Nephron progenitor cell (in vitro differentiated cells): ENCODE results near the gene DENND2C.

Experiments used
- DNase-seq: peaks from one replicate; pipeline ENCODE4 v3.0.0; 2021
- H3K27ac Mint-ChIP-seq: 2 replicates; pipeline ENCODE4 v1.8.0; 2021; ENCODE audit warnings: mild to moderate bottlenecking, moderate library complexity, mixed read lengths
- H3K27me3 Mint-ChIP-seq: 2 replicates; pipeline ENCODE4 v1.8.0; 2021; ENCODE audit warnings: mild to moderate bottlenecking, low read depth, mixed read lengths; ENCODE audit not compliant: poor library complexity
- H3K36me3 Mint-ChIP-seq: 2 replicates; pipeline ENCODE4 v1.8.0; 2021; ENCODE audit warnings: low read depth, mixed read lengths
- H3K4me1 Mint-ChIP-seq: 2 replicates; pipeline ENCODE4 v1.8.0; 2021; ENCODE audit warnings: mixed read lengths
- H3K4me3 Mint-ChIP-seq: 2 replicates; pipeline ENCODE4 v1.8.0; 2021; ENCODE audit warnings: mild to moderate bottlenecking, moderate library complexity, mixed read lengths
- H3K9me3 Mint-ChIP-seq: 2 replicates; pipeline ENCODE4 v1.8.0; 2021; ENCODE audit warnings: mild to moderate bottlenecking, moderate library complexity, mixed read lengths
- TF ChIP-seq, protein P1 (sequence below): fragments of 200-600 bp; sonication (generic); IDR thresholded peaks from 2 replicates; pipeline ENCODE4 v1.5.0; 2021; ENCODE audit warnings: antibody characterized with exemption

The DENND2C gene

DNA sequence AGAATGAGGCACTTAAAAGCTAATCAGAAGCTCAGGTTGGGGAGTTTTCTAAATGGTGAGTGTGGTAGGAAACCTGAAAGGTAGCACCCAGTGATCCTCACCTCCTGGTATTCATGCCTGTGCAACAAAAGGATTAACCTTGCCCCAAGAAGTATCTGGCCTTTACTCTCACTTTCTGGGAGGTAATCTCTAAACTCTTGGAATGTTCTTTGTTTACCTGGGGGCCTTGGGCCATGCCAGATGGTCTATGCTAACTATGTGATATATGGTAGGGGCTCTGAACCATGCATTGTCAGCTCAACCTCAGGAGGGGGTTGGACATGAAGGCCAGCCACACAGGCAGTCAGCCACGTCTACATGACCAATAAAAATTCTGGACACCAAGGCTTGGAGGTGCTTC is 134.4 kb downstream of the DENND2C start:
- Mint-ChIP-seq H3K27me3 (peaks cover 9% of the 10 kb centered on the region), H3K9me3 (peaks cover 4% of the 10 kb centered on the region), H3K4me1 (no peaks in the 10 kb centered on the region), H3K36me3 (no peaks in the 10 kb centered on the region), H3K4me3 (no peak overlapping the region), H3K27ac (no peak overlapping the region)
- DNase-seq: no peak
- TF ChIP-seq, protein P1, sequence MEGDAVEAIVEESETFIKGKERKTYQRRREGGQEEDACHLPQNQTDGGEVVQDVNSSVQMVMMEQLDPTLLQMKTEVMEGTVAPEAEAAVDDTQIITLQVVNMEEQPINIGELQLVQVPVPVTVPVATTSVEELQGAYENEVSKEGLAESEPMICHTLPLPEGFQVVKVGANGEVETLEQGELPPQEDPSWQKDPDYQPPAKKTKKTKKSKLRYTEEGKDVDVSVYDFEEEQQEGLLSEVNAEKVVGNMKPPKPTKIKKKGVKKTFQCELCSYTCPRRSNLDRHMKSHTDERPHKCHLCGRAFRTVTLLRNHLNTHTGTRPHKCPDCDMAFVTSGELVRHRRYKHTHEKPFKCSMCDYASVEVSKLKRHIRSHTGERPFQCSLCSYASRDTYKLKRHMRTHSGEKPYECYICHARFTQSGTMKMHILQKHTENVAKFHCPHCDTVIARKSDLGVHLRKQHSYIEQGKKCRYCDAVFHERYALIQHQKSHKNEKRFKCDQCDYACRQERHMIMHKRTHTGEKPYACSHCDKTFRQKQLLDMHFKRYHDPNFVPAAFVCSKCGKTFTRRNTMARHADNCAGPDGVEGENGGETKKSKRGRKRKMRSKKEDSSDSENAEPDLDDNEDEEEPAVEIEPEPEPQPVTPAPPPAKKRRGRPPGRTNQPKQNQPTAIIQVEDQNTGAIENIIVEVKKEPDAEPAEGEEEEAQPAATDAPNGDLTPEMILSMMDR: no peak
